Astrocyte (in vitro differentiated cells and primary cell): ENCODE measurements around the gene CNTNAP2. TPM values are rescaled to one million over a fixed set of nuclear protein-coding genes. Genes with fewer than 3 reads are reported as not detected.

ENCODE experiments used
- DNase-seq: peaks from one replicate; pipeline ENCODE4 v3.0.0-alpha.2; 2010; ENCODE audit warnings: low read depth
- FAIRE-seq: peaks from 2 replicates; lab custom pipeline; 2011; peaks lifted over from hg19 to GRCh38; lab: Jason Lieb, UNC
- H2AFZ ChIP-seq: 2 replicates; pipeline ENCODE4 v1.6.0; 2012; ENCODE audit warnings: low read depth, low read length, inconsistent platforms
- H3K27ac ChIP-seq: 2 replicates; pipeline ENCODE4 v1.5.1; 2011; ENCODE audit warnings: low read depth, low read length, inconsistent platforms
- H3K27me3 ChIP-seq: 2 replicates; pipeline ENCODE4 v1.6.0; 2011; ENCODE audit warnings: low read length, inconsistent platforms; ENCODE audit not compliant: insufficient read depth
- H3K36me3 ChIP-seq: 2 replicates; pipeline ENCODE4 v1.5.1; 2011; ENCODE audit warnings: low read length, inconsistent platforms; ENCODE audit not compliant: insufficient read depth
- H3K4me1 ChIP-seq: 2 replicates; pipeline ENCODE4 v1.5.1; 2011; ENCODE audit warnings: low read length, inconsistent platforms; ENCODE audit not compliant: insufficient read depth
- H3K4me2 ChIP-seq: 2 replicates; pipeline ENCODE4 v1.6.0; 2012; ENCODE audit warnings: low read length, inconsistent platforms
- H3K4me3 ChIP-seq: 2 replicates; pipeline ENCODE4 v1.5.1; 2011; ENCODE audit warnings: low read depth, mild to moderate bottlenecking, low read length, inconsistent platforms; ENCODE audit not compliant: insufficient read depth
- H3K79me2 ChIP-seq: 2 replicates; pipeline ENCODE4 v1.6.0; 2012; ENCODE audit warnings: mild to moderate bottlenecking, low read length, inconsistent platforms; ENCODE audit not compliant: insufficient read depth
- H3K9ac ChIP-seq: 2 replicates; pipeline ENCODE4 v1.6.0; 2012; ENCODE audit warnings: mild to moderate bottlenecking, low read length, inconsistent platforms
- H3K9me3 ChIP-seq: 2 replicates; pipeline ENCODE4 v1.5.1; 2012; ENCODE audit warnings: low read depth, mild to moderate bottlenecking, low read length, inconsistent platforms; ENCODE audit not compliant: insufficient read depth
- H4K20me1 ChIP-seq: 2 replicates; pipeline ENCODE4 v1.6.0; 2012; ENCODE audit warnings: low read length, inconsistent platforms; ENCODE audit not compliant: insufficient read depth
- H3K27ac Mint-ChIP-seq: one replicate; pipeline ENCODE4 v1.8.0; 2021; ENCODE audit warnings: mild to moderate bottlenecking, mixed read lengths; ENCODE audit not compliant: unreplicated experiment
- H3K27me3 Mint-ChIP-seq: one replicate; pipeline ENCODE4 v1.8.0; 2021; ENCODE audit warnings: low read depth, mixed read lengths; ENCODE audit not compliant: unreplicated experiment
- H3K36me3 Mint-ChIP-seq: one replicate; pipeline ENCODE4 v1.8.0; 2021; ENCODE audit warnings: low read depth, mixed read lengths; ENCODE audit not compliant: unreplicated experiment
- H3K4me1 Mint-ChIP-seq: one replicate; pipeline ENCODE4 v1.8.0; 2021; ENCODE audit warnings: low read depth, mixed read lengths; ENCODE audit not compliant: unreplicated experiment
- H3K4me3 Mint-ChIP-seq: one replicate; pipeline ENCODE4 v1.8.0; 2021; ENCODE audit warnings: mild to moderate bottlenecking, moderate library complexity, mixed read lengths; ENCODE audit not compliant: unreplicated experiment
- H3K9me3 Mint-ChIP-seq: one replicate; pipeline ENCODE4 v1.8.0; 2021; ENCODE audit warnings: mild to moderate bottlenecking, mixed read lengths; ENCODE audit not compliant: unreplicated experiment
- EZH2 ChIP-seq: IDR thresholded peaks from 2 replicates; pipeline ENCODE4 v1.6.1; 2012; ENCODE audit warnings: mild to moderate bottlenecking, low read length, inconsistent platforms; ENCODE audit not compliant: insufficient read depth
- total RNA-seq: library from RNA; stranded (reverse); gene quantifications from 2 replicates; pipeline ENCODE4 v1.2.1, GENCODE V29; 2021
- TF ChIP-seq, protein P1 (sequence below): IDR thresholded peaks from 2 replicates; pipeline ENCODE4 v1.5.1; 2011; ENCODE audit warnings: low read depth, mild to moderate bottlenecking, inconsistent platforms, low read length, moderate library complexity; ENCODE audit not compliant: insufficient read depth

Gene CNTNAP2
- total RNA-seq, 1 donor from 2014 or later = 20.0 TPM

GRCh38 chr7:146486519-146486918 is 369.9 kb downstream of the CNTNAP2 start:
- no peak overlapping the region for H3K4me3 ChIP-seq
- H3K27ac Mint-ChIP-seq = no peak overlapping the region

GRCh38 chr7:146492017-146492416 is 375.4 kb downstream of the CNTNAP2 start:
- Mint-ChIP-seq H3K36me3 (no peaks in the 10 kb centered on the region), H3K4me1 (no peaks in the 10 kb centered on the region), H3K27me3 (no peaks in the 10 kb centered on the region), H3K9me3 (no peaks in the 10 kb centered on the region), H3K4me3 (no peak overlapping the region), H3K27ac (no peak overlapping the region)
- Histone ChIP-seq H3K9ac (no peak overlapping the region), H3K27me3 (no peaks in the 10 kb centered on the region), H3K4me1 (no peaks in the 10 kb centered on the region), H3K79me2 (no peaks in the 10 kb centered on the region), H3K4me3 (no peak overlapping the region), H2AFZ (no peak overlapping the region), H3K9me3 (peaks cover 3% of the 10 kb centered on the region), H4K20me1 (no peaks in the 10 kb centered on the region), H3K27ac (no peak overlapping the region), H3K36me3 (no peaks in the 10 kb centered on the region), H3K4me2 (no peak overlapping the region)
- DNase-seq (no peak), FAIRE-seq (no peak)
- TF ChIP-seq, protein P1, sequence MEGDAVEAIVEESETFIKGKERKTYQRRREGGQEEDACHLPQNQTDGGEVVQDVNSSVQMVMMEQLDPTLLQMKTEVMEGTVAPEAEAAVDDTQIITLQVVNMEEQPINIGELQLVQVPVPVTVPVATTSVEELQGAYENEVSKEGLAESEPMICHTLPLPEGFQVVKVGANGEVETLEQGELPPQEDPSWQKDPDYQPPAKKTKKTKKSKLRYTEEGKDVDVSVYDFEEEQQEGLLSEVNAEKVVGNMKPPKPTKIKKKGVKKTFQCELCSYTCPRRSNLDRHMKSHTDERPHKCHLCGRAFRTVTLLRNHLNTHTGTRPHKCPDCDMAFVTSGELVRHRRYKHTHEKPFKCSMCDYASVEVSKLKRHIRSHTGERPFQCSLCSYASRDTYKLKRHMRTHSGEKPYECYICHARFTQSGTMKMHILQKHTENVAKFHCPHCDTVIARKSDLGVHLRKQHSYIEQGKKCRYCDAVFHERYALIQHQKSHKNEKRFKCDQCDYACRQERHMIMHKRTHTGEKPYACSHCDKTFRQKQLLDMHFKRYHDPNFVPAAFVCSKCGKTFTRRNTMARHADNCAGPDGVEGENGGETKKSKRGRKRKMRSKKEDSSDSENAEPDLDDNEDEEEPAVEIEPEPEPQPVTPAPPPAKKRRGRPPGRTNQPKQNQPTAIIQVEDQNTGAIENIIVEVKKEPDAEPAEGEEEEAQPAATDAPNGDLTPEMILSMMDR = no peak
- TF ChIP-seq EZH2 = no peak

More at GRCh38 chr7:146486519-146486918, 369.9 kb downstream of the CNTNAP2 start:
- no peak for FAIRE-seq
- H3K36me3 ChIP-seq = no peaks in the 10 kb centered on the region
- no peaks in the 10 kb centered on the region for H3K27me3 ChIP-seq
- H3K4me2 ChIP-seq = no peak overlapping the region
- TF ChIP-seq, protein P1 = no peak
- no peak for TF ChIP-seq EZH2
- no peaks in the 10 kb centered on the region for H4K20me1 ChIP-seq
- Mint-ChIP-seq H3K36me3 (no peaks in the 10 kb centered on the region), H3K4me3 (no peak overlapping the region), H3K27me3 (no peaks in the 10 kb centered on the region), H3K9me3 (no peaks in the 10 kb centered on the region), H3K4me1 (no peaks in the 10 kb centered on the region)
- no peak overlapping the region for H3K9ac ChIP-seq
- no peak overlapping the region for H3K27ac ChIP-seq
- peaks cover 3% of the 10 kb centered on the region for H3K9me3 ChIP-seq
- no peak overlapping the region for H2AFZ ChIP-seq
- DNase-seq = no peak
- H3K79me2 ChIP-seq = no peaks in the 10 kb centered on the region
- no peaks in the 10 kb centered on the region for H3K4me1 ChIP-seq

GRCh38 chr7:146494952-146495596 is 378.5 kb downstream of the CNTNAP2 start:
- H3K36me3 Mint-ChIP-seq = no peaks in the 10 kb centered on the region
- no peaks in the 10 kb centered on the region for H3K4me1 ChIP-seq
- no peak overlapping the region for H3K4me2 ChIP-seq
- no peaks in the 10 kb centered on the region for H3K27me3 Mint-ChIP-seq
- no peak overlapping the region for H3K9ac ChIP-seq
- no peaks in the 10 kb centered on the region for H4K20me1 ChIP-seq
- no peak overlapping the region for H2AFZ ChIP-seq
- H3K79me2 ChIP-seq = no peaks in the 10 kb centered on the region
- FAIRE-seq = no peak
- H3K9me3 Mint-ChIP-seq = no peaks in the 10 kb centered on the region
- H3K36me3 ChIP-seq = no peaks in the 10 kb centered on the region
- H3K4me3 Mint-ChIP-seq = no peak overlapping the region
- no peak for DNase-seq
- H3K4me1 Mint-ChIP-seq = no peaks in the 10 kb centered on the region
- H3K27ac ChIP-seq = no peak overlapping the region
- no peak overlapping the region for H3K4me3 ChIP-seq
- TF ChIP-seq, protein P1 = no peak
- TF ChIP-seq EZH2 = no peak
- no peak overlapping the region for H3K27ac Mint-ChIP-seq
- H3K27me3 ChIP-seq = no peaks in the 10 kb centered on the region
- no peaks in the 10 kb centered on the region for H3K9me3 ChIP-seq
